Right cardiac atrium (tissue), 5 donors: ENCODE data around the gene TEPSIN. TPM values are rescaled to one million over a fixed set of nuclear protein-coding genes. Genes with fewer than 3 reads are reported as not detected.

Experiments used
- ATAC-seq, 2 donors: fragments of 200-7000 bp; cut with Tn5 transposase; one replicate each; pipeline versions ENCODE4 v1.8.0 to v1.9.1; 2020; ENCODE audit warnings: moderate library complexity in 2 of 2, mild to moderate bottlenecking in 1 of 2
- DNase-seq, 3 donors: peaks; one replicate each; pipeline ENCODE4 v3.0.0-alpha.2; 2020
- H3K27ac ChIP-seq: one replicate; pipeline ENCODE4 v1.5.1; 2013; ENCODE audit warnings: mild to moderate bottlenecking, low read length, control low read depth, moderate library complexity
- H3K27me3 ChIP-seq: one replicate; pipeline ENCODE4 v1.6.1; 2013; ENCODE audit not compliant: control insufficient read depth, insufficient read depth
- H3K4me1 ChIP-seq: one replicate; pipeline ENCODE4 v1.6.1; 2013; ENCODE audit warnings: low read length; ENCODE audit not compliant: control insufficient read depth, insufficient read depth
- H3K4me3 ChIP-seq: one replicate; pipeline ENCODE4 v1.5.1; 2013; ENCODE audit warnings: low read length, control low read depth
- H3K9me3 ChIP-seq: one replicate; pipeline ENCODE4 v1.6.1; 2013; ENCODE audit warnings: low read length; ENCODE audit not compliant: control insufficient read depth
- WGBS: extraction: QIAGEN DNeasy Blood & Tissue Kit; methylation state at CpG from one replicate; pipeline ENCODE4 v1.1.7; 2013; 5-methylcytosine and 5-hydroxymethylcytosine counted together
- intact Hi-C, 4 donors: fragments of 100-400 bp; cut with DNase I; formaldehyde crosslinking; loops; one replicate each; pipeline versions ENCODE4 v1.11.0 to v1.14.0; 2022 to 2023
- polyA plus RNA-seq: library from polyadenylated mRNA; stranded (reverse); fragments of 200-250 nt; gene quantifications from one replicate; pipeline ENCODE4 v1.2.3, GENCODE V29; 2013
- total RNA-seq, 4 donors: library from RNA; stranded (reverse); fragmentation: NEBNext Ultra II Directional; extraction: Animal tissue kit (Norgen Biotek cat#: 25700); gene quantifications; one replicate each; pipeline ENCODE4 v1.2.1, GENCODE V29; 2021
- donor health status: healthy with polysubstance abuse.
- donor health status: DM: no; HTN: yes; CAD: no.
- donor health status: DM: no; HTN: no; CAD: no.
- donor health status: DM: no; HTN: yes; CAD: no; lungs with severe emphysema.
- donor health status: DM: yes; HTN: yes; CAD: no.

TEPSIN gene
- total and polyA plus RNA-seq, 5 donors, result 12.5 to 17.7 (median 13.2) TPM

DNA sequence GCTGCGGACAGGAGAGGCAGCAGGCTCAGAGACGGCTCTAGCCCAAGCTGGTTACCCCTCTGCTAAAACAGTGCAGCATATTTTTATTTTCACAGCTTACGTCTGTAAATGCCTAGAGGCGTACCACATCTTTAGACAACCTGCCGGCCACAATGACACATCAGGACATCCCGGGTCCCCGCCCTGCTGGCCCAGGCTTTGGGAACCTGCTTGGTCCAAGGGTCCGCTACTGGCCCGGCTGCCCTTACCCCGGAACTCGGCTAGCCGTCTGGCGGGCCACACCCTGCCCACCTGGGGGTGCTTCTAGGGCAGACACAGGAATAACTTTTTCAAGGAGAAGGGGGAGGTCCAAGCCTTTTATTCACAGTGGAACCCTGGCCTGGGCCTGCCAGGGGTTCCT, 20.4 kb downstream of the TEPSIN start:
- Histone ChIP-seq H3K4me1 (peaks cover 2% of the 10 kb centered on the region), H3K9me3 (no peaks in the 10 kb centered on the region), H3K27me3 (no peaks in the 10 kb centered on the region), H3K27ac (no peak overlapping the region), H3K4me3 (no peak overlapping the region)
- ATAC-seq (no peak), DNase-seq (peak in 1 of 3 donors; percentile 44)
- intact Hi-C loops, result no loop called here
- WGBS, result 90% methylated on average over 13 of the region's 13 CpGs

- H3K4me3 ChIP-seq, result no peak overlapping the region
- no peaks in the 10 kb centered on the region for H3K27me3 ChIP-seq
- H3K27ac ChIP-seq, result no peak overlapping the region
- H3K4me1 ChIP-seq, result peaks cover 2% of the 10 kb centered on the region
- DNase-seq (peak in 1 of 3 donors; percentile 36), ATAC-seq (no peak)
- intact Hi-C loops, result no loop called here
- H3K9me3 ChIP-seq, result no peaks in the 10 kb centered on the region
- 88% methylated on average over 18 of the region's 18 CpGs for whole genome bisulfite sequencing
These were observed 21.4 kb downstream of the TEPSIN start for GRCh38 chr17:81217491-81217890.

GRCh38 chr17:81213978-81214377, 24.9 kb downstream of the TEPSIN start:
- ATAC-seq, result no peak
- Histone ChIP-seq H3K27me3 (no peaks in the 10 kb centered on the region), H3K27ac (no peak overlapping the region), H3K4me1 (no peaks in the 10 kb centered on the region), H3K4me3 (no peak overlapping the region), H3K9me3 (no peaks in the 10 kb centered on the region)
- peak in 1 of 3 donors; percentile 2 for DNase-seq
- intact Hi-C loops, result no loop called here
- 97% methylated on average over 8 of the region's 8 CpGs for WGBS

GRCh38 chr17:81212365-81212764, 26.5 kb downstream of the TEPSIN start:
- no peaks in the 10 kb centered on the region for H3K4me1 ChIP-seq
- no peaks in the 10 kb centered on the region for H3K27me3 ChIP-seq
- ATAC-seq, result no peak
- intact Hi-C loops, result no loop called here
- no peak overlapping the region for H3K4me3 ChIP-seq
- peak in 1 of 3 donors; percentile 14 for DNase-seq
- no peaks in the 10 kb centered on the region for H3K9me3 ChIP-seq
- WGBS, result 93% methylated on average over 9 of the region's 9 CpGs
- H3K27ac ChIP-seq, result no peak overlapping the region

DNA sequence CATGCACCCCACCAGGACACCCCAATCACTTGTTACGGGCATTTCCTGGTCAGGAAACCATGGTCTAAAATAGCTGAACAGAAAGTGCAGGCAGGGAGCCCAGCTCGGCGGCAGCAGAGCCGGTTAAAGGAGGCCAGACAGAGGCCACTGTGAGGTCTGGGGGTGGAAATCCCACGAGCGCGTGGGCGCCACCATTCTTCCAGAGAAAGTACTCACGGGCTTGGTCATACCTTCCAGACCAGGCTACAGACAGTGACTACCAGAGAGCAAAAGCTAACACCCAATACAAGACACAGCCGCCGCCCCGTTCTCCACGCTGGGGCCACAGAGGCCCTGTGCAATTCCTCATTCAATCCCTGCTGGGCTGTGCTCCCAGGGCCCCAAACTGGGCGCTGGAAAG, 28.0 kb downstream of the TEPSIN start:
- ATAC-seq (peak; percentile 29 to 66), DNase-seq (peak in 1 of 3 donors; percentile 54)
- Histone ChIP-seq H3K27me3 (no peaks in the 10 kb centered on the region), H3K9me3 (no peaks in the 10 kb centered on the region), H3K4me1 (no peaks in the 10 kb centered on the region), H3K27ac (no peak overlapping the region), H3K4me3 (no peak overlapping the region)
- intact Hi-C loops, result no loop called here
- WGBS, result 66% methylated on average over 14 of the region's 14 CpGs

DNA sequence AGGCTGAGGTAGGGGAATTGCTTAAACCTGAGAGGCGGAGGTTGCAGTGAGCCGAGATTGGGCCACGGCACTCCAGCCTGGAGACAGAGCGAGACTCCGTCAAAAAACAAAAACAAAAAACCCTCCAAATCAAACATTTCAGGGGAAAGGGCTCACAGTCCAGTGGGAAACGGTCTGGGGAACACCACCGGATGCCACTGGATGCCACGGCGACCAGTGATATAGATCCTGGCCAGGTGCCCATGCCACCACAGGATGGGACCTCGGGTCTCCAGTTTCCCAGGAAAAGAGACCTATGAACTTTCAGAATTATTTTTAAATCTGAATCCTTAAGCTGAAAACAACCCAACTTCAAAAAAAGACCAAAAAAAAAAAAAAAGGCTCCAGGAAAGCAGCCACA, 28.4 kb downstream of the TEPSIN start:
- DNase-seq (peak in 1 of 3 donors; percentile 73), ATAC-seq (peak in 1 of 2 donors; percentile 21)
- intact Hi-C loops, result no loop called here
- H3K27me3 ChIP-seq, result no peaks in the 10 kb centered on the region
- no peaks in the 10 kb centered on the region for H3K4me1 ChIP-seq
- H3K4me3 ChIP-seq, result no peak overlapping the region
- H3K27ac ChIP-seq, result no peak overlapping the region
- 69% methylated on average over 10 of the region's 10 CpGs for WGBS
- no peaks in the 10 kb centered on the region for H3K9me3 ChIP-seq

- Histone ChIP-seq H3K27me3 (no peaks in the 10 kb centered on the region), H3K4me3 (no peak overlapping the region), H3K4me1 (no peaks in the 10 kb centered on the region), H3K27ac (no peak overlapping the region), H3K9me3 (no peaks in the 10 kb centered on the region)
- DNase-seq (no peak), ATAC-seq (no peak)
- WGBS, result 95% methylated on average over 16 of the region's 16 CpGs
- intact Hi-C loops, result no loop called here
These were observed 29.7 kb downstream of the TEPSIN start for GRCh38 chr17:81209141-81209540.

- H3K27me3 ChIP-seq, result no peaks in the 10 kb centered on the region
- H3K27ac ChIP-seq, result no peak overlapping the region
- no peak for ATAC-seq
- intact Hi-C loops, result no loop called here
- H3K9me3 ChIP-seq, result no peaks in the 10 kb centered on the region
- 97% methylated on average over 10 of the region's 10 CpGs for WGBS
- H3K4me1 ChIP-seq, result no peaks in the 10 kb centered on the region
- DNase-seq, result peak in 1 of 3 donors; percentile 20
- no peak overlapping the region for H3K4me3 ChIP-seq
These were observed 30.2 kb downstream of the TEPSIN start for GRCh38 chr17:81208651-81209050.

GRCh38 chr17:81207610-81208581, 31.0 kb downstream of the TEPSIN start:
- no peak overlapping the region for H3K27ac ChIP-seq
- no peak overlapping the region for H3K4me3 ChIP-seq
- ATAC-seq (no peak), DNase-seq (peak in 1 of 3 donors; percentile 35)
- H3K27me3 ChIP-seq, result no peaks in the 10 kb centered on the region
- no peaks in the 10 kb centered on the region for H3K9me3 ChIP-seq
- H3K4me1 ChIP-seq, result no peaks in the 10 kb centered on the region
- WGBS, result 87% methylated on average over 21 of the region's 21 CpGs
- intact Hi-C loops, result no loop called here

DNA sequence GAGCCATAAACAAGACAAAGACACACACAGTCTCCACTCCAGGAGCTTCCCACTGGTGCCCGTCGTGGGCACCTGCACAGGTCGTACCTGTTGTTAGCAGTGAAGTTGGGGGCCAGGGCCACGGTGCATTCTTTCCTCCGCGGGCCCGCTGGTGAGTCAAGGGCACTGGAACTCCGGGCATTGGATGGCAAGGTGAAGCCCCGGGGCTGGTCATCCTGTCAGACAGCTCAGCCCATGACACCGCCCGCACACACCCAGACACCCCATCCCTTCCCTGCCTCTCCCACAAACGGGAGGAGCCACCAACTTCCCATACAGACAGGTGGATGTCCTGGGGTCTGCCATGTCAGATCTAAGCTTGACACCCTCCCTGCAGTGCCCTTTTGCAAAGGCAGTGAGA, 32.2 kb downstream of the TEPSIN start:
- Histone ChIP-seq H3K4me3 (no peak overlapping the region), H3K27ac (no peak overlapping the region), H3K4me1 (no peaks in the 10 kb centered on the region), H3K9me3 (no peaks in the 10 kb centered on the region), H3K27me3 (no peaks in the 10 kb centered on the region)
- DNase-seq (peak in 1 of 3 donors; percentile 11), ATAC-seq (no peak)
- intact Hi-C loops, result no loop called here
- WGBS, result 93% methylated on average over 12 of the region's 12 CpGs

DNA sequence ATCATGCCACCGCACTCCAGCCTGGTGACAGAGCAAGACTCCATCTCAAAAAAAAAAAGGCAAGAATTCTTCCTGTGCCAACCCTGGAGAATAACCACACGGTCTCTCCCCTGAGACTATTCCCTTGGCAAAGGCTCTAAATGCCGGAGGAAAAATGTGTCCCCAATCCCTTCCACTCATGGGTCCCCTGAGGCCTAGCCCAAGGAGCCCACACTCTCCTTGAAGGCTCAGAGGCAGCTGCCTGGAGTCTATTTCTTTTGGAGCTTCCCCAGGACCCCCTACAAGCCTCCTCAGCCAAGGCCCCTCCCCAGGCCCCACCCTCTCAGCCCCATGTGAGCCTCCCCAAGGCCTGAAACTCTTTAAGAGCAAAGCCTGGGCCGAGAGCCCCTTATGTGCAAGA, 32.7 kb downstream of the TEPSIN start:
- 72% methylated on average over 4 of the region's 4 CpGs for WGBS
- Histone ChIP-seq H3K4me1 (no peaks in the 10 kb centered on the region), H3K4me3 (no peak overlapping the region), H3K27me3 (no peaks in the 10 kb centered on the region), H3K27ac (no peak overlapping the region), H3K9me3 (no peaks in the 10 kb centered on the region)
- ATAC-seq (no peak), DNase-seq (peak in 1 of 3 donors; percentile 37)
- intact Hi-C loops, result no loop called here
